Hippocampal formation (tissue), 2 donors: ENCODE measurements around the gene REEP1.

Experiments
- DNase-seq, 2 donors: peaks; one replicate each; lab custom pipeline; 2025; lab: John Stamatoyannopoulos, UW

REEP1 gene

DNA sequence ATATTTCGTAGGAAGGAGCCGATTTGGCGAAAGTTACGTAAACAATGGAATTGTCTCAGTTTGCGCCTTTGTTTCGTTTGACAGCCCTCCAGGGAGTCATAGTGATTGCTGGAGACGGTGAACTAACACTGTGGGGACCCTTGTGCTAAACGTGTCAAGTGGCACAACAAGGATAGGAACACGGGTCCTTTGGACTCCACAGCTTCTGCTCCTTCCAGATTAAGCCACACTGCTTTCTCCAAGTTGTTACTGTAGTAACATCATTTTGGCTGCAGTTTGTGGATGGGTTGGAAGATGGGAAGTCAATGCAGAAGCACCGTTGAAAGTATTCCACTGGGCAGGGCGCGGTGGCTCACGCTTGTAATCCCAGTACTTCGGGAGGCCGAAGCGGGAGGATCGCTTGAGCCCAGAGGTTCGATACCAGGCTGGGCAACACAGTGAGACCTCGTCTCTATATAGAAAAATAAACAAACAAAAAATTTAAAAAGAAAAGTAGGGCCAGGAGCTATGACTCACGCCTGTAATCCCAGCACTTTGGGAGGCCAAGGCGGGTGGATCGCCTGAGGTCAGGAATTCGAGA lies 141.5 kb downstream of the REEP1 start:
- no peak for DNase-seq

DNA sequence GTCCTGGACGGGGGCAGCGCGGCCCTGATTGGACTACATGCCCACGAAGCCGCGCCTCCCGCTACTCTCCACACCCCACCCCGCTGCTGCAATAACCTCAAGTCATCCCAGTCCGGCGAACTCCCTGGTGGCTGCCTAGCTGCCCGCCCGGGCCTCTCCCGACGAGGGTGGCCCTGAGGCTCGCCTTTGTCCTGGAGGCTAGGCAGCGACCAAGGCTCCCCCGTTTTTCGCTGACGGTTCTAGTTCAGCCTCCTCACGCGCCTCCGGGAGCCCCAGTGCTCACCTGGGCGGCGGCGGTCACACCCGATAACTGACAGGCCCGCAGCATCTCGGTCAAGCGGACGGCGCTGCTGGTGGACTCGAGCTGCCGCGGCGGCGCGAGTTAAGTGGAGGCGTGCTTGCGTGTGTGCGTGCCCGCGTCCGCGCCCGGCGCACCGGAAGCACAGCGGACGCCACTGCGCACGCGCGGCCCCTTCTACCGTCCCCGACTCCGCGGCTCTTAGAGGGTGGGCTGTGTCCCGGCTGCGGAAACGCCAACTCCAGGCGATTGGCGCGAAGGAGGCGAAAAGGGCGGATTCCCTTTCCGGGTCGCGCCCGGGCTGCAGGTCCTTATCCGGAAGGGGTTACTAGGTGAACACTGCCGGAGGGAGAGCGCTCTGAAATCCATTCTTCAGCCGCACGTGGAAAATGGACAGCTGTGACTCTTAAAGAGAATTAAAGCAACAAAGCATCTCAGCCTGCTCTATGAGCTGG lies 142.2 kb downstream of the REEP1 start, which contains the start of gene IMMT:
TSS of gene IMMT (minus strand) at position 408 of the 753 bp plus-strand sequence. CDS start at position 328, 80 bp downstream.
- peak; percentile 90 to 95 for DNase-seq

DNA sequence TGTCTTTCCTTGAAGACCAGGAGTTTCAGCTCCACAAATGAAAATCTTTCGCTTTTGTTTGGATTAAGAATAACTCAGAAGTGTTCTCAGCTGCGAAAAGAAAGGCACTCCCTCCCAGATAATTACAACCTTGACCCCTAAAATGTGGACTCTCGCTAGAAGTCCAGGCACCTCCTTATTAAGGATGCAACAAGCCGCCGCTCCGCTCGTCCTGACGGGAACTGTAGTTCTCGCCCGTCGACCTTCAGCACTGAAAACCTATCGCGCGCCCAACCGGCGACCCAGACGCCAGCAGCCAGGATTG lies 142.7 kb downstream of the REEP1 start:
- peak in 1 of 2 donors; percentile 88 for DNase-seq

DNA sequence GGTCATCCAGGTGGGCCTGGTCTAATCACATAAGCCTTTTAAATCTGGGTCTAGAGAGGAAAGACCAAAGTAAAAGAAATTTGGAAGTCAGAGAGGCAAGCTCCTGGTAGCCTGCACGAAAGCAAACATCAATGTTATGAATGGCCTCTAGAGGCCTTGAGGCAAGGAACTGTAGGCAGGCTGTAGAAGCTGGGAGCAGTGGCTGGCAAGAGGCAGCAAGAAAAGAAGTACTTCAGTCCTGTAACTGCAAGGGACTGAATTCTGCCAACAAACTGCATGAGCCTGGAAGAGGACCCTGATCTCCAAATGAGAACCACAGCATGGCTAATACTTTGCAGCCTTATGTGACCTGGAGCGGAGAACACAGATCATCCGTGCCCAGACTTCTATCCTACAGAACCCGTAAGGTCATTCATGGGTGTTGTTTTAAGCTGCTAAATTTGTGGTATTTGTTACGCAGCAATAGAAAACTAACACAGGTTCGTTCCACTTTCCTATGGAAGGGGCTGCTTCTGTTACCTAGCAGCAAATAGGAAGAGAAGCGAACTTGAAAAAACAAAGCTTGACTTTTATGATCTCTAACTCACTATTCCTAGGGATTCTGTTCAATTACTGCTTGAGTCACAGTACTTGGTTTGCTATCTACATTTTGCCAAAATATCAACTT lies 143.4 kb downstream of the REEP1 start:
- no peak for DNase-seq

DNA sequence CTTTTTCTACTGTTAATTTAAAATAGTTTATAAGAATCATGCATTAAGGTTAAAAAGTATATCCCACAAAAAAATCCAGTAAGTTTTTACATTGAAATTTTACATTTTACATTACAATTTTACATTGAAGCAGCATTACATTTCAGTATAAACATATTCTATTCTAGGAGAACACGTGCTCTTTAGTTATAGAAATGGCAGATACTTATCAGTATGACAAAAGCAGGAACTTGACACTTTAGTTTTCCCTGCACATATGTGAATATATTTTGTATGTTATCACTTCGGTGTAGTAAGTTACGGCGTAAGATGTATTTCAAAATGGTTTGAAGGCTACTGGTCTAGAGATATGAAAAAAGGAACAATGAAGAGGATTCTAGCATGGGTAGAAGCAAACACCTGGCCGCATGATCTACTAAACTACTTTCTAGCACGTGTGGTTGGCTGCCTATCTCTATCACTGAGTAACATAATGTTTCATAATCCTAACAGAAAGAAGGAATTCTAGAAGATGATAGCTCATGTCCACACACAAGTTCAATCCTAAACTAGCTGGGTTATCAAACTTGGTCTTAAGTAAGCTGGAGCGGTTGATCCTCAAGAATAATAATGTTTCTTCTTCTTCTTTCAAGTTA lies 147.5 kb downstream of the REEP1 start:
- DNase-seq: no peak

DNA sequence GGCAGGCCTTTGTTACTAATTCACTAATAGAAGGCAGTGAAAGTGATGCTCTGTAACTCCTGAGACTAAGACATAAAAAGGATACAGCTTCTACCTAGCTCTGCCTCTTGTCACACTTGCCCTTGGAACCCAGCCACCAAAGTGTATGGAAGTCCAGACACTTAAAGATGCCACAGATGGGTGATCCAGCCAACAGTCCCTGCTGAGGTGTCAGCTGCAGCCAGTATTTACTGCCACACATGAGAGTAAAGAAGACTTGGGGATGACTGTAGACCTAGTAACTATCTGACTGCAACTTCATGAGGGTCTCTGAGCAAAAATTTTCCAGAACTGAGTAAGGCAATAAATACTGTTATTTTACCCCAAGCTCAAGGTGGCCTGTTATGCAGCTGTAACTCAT lies 151.0 kb downstream of the REEP1 start:
- no peak for DNase-seq

DNA sequence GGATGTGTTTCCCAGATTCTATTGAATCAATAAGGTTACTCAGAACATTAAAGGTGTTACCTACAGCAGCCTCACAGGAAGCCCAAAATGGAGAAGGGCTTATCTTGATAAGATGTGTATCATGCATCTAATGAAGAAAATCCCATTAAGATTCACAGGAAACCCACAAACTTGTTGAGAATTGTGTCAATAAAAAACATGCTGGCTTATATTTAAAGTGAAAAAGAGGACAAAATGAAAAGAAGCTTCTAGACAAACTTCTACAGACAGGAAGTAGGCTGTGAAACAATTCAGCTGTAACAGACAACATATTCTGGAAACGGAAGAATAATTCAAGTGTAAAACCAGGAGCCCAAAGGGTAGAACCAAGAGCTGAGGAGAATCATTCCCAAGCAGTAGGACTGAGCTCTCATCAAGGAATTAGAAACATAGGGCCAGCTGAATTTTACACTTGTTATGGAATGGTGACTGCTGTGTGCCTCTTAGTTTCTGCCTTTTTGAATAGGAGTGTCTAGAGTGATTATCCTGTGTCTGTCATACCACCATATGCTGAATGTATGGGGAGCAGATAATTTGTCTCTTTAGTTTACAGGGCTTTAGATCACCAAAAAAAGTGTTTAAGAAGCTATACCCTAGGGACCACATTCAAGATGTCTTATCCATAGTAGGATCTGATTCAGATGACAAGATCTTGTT lies 151.8 kb downstream of the REEP1 start:
- DNase-seq: no peak

DNA sequence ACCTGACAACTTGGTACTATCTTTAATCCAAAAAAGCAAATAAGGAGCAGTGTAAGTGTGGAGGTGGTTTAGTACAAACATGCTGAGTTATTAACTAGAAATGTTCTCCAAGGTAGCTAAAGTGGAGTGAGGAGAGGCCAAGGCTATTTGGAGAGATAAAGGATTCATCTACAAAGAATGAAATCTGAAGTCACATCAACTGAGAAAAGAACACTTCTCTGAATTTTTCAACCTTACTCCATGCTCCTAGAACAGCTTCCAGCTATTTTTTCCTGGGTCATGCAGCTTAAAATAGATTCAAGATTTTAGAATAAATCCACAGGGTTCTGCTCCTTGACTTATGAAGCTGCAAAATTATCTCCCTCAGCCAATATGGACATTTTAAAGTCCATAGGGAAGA lies 160.8 kb downstream of the REEP1 start:
- DNase-seq: no peak

DNA sequence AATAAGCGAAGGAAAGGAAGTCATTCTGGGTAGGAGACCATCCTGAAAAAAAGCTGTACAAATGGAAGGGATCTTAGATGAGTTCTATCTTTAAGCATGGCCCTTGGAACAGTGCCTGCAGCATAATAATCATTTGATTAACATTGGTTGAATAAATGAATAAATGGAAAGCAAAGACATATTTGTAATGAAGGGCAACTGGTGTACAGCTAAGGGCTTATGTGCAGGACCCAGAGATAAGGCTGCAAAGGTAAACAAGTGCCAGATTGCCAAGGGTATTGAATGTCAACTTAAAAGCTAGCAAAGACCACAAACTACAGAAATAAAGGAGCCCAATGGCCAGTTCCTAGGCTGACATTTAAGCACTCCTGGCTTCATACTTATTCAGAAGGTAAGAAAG lies 161.6 kb downstream of the REEP1 start:
- no peak for DNase-seq

DNA sequence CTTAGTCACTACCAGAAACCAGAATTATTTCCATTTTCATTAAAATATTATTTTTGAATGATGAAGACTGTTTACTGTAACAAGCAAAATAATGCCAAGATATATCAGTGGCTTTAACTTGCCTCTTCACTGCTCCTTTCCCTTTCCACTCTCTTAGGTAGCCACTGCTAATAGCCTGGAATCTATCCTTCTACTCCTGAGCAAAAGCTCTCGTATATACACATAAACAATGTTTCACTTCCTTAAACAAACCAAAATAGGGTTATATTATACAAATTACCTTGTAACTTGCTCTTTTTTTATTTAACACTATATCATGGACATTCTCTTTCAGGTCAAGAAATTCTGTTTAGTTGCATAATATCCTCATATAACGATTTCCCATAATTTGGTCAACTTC lies 163.0 kb downstream of the REEP1 start:
- DNase-seq: no peak

DNA sequence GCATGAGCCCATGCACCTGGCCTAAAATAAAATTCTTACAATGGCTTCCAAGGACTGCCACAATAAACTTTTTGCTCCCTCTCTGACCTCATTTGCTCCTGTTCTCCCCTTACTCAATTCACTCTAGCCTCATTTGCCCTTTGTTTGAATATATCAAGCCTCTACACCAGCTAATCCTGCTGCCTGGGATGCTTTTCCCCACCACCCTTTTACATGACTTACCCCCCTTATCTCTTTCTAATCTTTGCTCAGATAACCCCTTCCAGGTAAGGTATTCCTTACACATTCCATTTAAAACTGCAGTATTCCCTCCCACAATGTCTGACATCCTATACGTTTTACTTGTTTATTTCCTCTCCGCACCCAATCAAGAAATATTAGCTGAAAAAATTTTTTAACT lies 164.8 kb downstream of the REEP1 start:
- no peak for DNase-seq

DNA sequence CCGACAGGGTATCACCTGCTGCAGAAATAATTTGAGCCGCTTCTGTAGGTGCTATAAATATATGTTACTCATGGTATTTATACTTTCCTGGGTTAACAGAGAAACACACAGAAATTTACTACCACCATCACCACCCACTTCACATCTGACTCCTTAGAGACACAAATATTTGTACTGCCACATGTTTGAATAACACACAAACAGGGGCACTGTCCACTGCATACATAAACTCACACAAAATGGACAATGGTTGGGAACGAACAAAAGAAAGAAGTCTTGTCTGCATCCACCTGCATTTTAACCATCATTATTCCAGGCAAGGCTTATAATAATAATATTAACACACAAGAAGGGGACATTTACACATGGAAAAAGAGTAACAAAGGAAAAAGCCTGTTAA lies 166.1 kb downstream of the REEP1 start:
- DNase-seq: no peak

DNA sequence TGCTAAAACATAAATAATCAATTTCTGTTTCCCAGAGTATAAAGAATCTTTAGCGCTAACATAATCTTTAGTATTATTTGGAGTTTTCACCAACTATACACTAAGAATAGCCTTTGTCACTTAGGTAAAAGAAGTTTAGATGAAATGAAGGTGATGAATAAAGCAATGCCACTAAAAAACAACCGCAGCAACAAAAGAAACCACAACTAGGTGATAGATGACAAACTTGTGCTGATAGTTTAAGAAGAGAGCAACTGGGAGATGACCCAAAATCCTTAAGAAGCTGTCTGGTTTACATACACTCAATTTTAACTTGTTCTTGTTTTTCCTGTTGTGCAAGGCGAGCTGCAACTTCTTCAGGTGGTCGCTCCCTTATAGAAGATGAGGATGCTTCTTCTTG lies 167.0 kb downstream of the REEP1 start:
- DNase-seq: no peak
